SK-MEL-5 (cell line): ENCODE results near the gene MUC13. TPM values are rescaled to one million over a fixed set of nuclear protein-coding genes. Genes with fewer than 3 reads are reported as not detected.
"Not testable (repeated sequence)": the region's sequence is repeated elsewhere in the genome, so short reads cannot be mapped to it uniquely, and the experiment has no call there.

Experiments
- DNase-seq: peaks from one replicate; pipeline ENCODE4 v3.0.0-alpha.2; 2016; ENCODE audit warnings: low read depth, low spot score
- in situ Hi-C: cut with HindIII; loops from 2 replicates; pipeline ENCODE4 v1.10.0; 2016; ENCODE audit warnings: low sequenced_read_pairs, high pct_unique_total_duplicates, low pct_unique_long_range_greater_than_20kb
- total RNA-seq: library from RNA; depleted of rRNA; stranded (reverse); fragments of >200 nt; shearing (Covaris generic); gene quantifications from 2 replicates; pipeline ENCODE4 v1.2.3, GENCODE V29; 2014

Gene MUC13
- total RNA-seq, 1 experiment from 2014 or later: 0.03 TPM

- no peak for DNase-seq
- in situ Hi-C loops: no loop called here
Observed at GRCh38 chr3:124960105-124960504, 25.6 kb upstream of the MUC13 start.

DNA sequence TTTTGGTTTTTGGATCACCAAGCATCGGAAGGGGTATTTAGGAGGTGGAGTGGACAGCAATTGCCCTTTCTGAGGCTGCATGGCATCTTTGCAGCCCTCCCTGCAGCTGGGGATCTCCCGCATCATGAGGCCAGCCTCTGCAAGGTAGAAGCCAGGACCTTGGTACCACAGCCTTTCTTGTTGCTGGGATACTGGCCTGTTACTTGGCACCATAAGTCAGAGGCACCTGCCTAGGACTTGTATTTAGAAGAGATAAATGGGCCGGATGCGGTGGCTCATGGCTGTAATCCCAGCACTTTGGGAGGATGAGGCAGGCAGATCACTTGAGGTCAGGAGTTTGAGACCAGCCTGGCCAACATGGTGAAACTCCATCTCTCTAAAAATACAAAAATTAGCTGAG is 23.4 kb upstream of the MUC13 start:
- in situ Hi-C loops, DNase-seq: not testable (repeated sequence)

- in situ Hi-C loops: no loop called here
- DNase-seq: peak; percentile 32
Observed at GRCh38 chr3:124952282-124952855, 17.8 kb upstream of the MUC13 start.

GRCh38 chr3:124951511-124952281 is 17.1 kb upstream of the MUC13 start:
- peak; percentile 20 for DNase-seq
- in situ Hi-C loops: no loop called here

DNA sequence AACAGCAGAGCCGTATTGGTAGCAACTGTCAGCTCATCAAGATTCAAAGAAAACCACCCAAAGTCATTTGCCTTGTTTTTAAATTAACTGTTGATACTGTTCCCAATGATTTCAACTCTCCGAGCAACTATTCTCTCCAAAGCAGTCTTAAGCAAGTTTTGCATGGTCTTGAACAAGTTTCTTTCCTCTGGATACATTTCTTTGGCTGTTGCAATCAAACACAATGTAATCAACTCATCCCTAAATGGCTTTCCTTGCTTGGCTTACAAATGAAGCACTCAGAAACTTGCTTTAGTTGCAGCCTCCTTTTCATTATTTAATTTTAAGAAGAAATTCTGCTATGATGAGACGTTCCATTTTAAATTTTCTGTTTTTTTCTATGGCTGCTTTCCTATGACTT is 15.5 kb upstream of the MUC13 start:
- no peak for DNase-seq
- in situ Hi-C loops: no loop called here

DNA sequence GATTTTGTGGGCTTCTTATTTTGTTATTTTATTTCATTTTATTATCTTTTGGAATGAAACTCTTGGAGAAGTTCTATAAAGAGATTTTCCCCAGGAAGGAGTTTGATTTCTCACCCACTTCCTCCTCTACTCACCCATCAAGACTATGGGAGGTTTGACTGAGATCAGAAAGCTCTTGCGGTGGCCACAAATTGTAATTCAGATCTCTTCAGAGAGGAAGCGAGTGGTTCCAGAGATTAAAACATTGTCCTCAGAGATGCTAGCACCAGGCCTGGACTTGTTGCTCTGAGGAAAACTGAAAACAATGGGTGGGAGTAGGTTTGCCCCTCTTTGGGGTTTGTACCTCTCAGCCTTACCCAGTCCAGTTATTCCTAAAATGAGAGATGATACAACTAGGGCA is 8.1 kb upstream of the MUC13 start:
- DNase-seq: no peak
- in situ Hi-C loops: no loop called here

DNA sequence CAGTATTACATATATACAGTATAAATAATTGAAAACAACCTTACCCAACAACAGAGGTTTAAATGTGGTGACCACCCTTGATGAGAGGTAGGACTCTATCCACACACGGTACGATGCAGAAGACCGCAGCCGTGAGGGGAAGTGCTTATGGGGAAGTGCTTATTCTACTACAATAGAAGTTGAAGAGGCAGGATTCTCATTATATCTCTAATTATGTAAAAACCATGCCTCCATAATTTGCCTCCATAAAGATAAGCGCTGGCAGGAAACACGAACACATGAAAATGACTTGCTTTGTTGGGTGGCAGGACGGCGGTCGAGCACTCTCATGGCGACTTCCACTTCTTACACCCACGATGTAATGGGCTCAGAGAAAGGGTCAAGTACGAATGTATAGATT is 7.2 kb upstream of the MUC13 start:
- in situ Hi-C loops: no loop called here
- DNase-seq: no peak

- in situ Hi-C loops: no loop called here
- no peak for DNase-seq
Observed at GRCh38 chr3:124939661-124940060, 5.1 kb upstream of the MUC13 start.

DNA sequence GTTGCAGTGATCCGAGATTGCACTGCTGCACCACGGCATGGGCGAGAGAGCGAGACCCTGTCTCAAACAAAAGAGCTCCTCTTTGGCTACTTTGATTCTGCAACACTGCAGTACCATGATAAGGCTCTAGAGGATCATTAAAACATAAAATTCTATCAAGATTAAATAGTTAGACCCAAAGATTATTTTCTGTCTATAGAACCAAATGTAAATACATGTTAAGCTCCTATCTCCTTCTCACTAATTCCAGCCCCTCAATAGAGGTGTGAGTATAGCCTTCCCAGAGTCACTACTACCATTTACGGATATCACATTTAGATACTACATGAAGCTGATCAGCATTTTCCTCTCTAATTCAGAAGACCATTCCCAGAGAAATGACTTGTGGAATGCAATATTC is 4.3 kb upstream of the MUC13 start:
- in situ Hi-C loops: no loop called here
- no peak for DNase-seq

- DNase-seq: no peak
- in situ Hi-C loops: no loop called here
Observed at GRCh38 chr3:124937049-124937448, 2.5 kb upstream of the MUC13 start.

GRCh38 chr3:124935794-124936542 is 1.4 kb upstream of the MUC13 start:
- no peak for DNase-seq
- in situ Hi-C loops: no loop called here

GRCh38 chr3:124935264-124935663 is 713 bp upstream of the MUC13 start:
- in situ Hi-C loops: no loop called here

GRCh38 chr3:124928333-124929202 is 6.0 kb downstream of the MUC13 start:
- in situ Hi-C loops: no loop called here

More at GRCh38 chr3:124935264-124935663, 713 bp upstream of the MUC13 start:
- no peak for DNase-seq

DNA sequence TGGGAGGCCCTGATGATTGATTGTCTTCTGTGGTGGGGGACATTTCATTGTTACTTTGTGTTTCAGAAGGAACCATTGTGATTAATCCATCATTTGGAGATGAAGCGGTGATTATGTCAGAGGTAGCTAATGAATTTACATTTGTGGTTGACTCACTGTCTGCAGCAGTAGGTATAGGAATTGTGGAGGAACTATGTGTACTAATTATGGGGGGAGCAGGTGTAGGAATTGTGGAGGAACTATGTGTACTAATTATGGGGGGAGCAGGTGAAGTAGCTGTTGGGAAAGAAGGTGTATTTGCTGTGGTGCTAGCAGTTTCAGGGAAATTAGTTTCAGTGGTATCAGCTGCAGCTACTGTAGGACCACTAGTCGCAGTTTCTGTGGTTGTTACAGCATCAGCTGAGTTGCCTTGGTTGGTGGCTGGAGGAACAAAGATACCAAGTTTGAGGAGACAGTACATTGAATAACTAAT is 6.9 kb downstream of the MUC13 start:
- DNase-seq: no peak
- in situ Hi-C loops: no loop called here

More at GRCh38 chr3:124928333-124929202, 6.0 kb downstream of the MUC13 start:
- DNase-seq: peak; percentile 79

GRCh38 chr3:124926426-124927101 is 8.0 kb downstream of the MUC13 start:
- no peak for DNase-seq
- in situ Hi-C loops: no loop called here

DNA sequence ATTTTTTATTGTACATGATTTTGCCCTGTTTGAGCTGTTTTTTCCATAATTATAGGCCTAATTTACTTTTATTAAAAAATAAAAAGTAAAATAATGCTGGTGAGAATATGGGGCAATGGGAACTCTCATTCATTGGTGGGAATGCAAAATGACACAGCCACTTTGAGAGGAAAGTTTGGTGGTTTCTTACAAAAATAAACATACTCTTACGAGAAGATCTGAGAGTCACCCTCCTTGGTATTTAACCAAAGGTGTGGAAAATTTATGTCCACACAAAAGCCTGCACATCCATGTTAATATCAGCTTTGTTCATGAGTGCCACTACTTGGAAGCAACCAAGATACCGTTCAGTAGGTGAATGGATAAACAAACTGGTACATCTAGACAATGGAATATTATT is 9.8 kb downstream of the MUC13 start:
- DNase-seq: no peak
- in situ Hi-C loops: no loop called here

GRCh38 chr3:124923833-124924232 is 10.7 kb downstream of the MUC13 start:
- DNase-seq: no peak
- in situ Hi-C loops: no loop called here
